A673 (cell line): Measurements from ENCODE around the gene TRPV4. TPM values are rescaled to one million over a fixed set of nuclear protein-coding genes. Genes with fewer than 3 reads are reported as not detected.

ENCODE experiments used
- BruUV-seq: library from RNA; stranded (reverse); fragments of 400-500 nt; replicated peaks from 2 replicates; lab custom pipeline; 2021; lab: Mats Ljungman, UMichigan
- CTCF ChIA-PET: fragments of 300-600 bp; sonication (Branson Sonifier 250); formaldehyde crosslinking; loops from one replicate; lab custom pipeline; 2022; ENCODE audit warnings: antibody characterized with exemption; lab: Charles Lee
- POLR2A ChIA-PET: fragments of 300-600 bp; sonication (Branson Sonifier 250); formaldehyde crosslinking; loops from one replicate; lab custom pipeline; 2022; ENCODE audit warnings: antibody characterized with exemption; ENCODE audit not compliant: low non-redundant PET; lab: Charles Lee
- DNase-seq: peaks from one replicate; pipeline ENCODE4 v3.0.0-alpha.2; 2015; ENCODE audit warnings: low spot score
- H3K27ac ChIP-seq: fragments of 200-600 bp; sonication (generic); 2 replicates; pipeline ENCODE4 v1.5.1; 2016; ENCODE audit warnings: mixed run types, low read depth, mild to moderate bottlenecking, mixed read lengths, antibody characterized with exemption, low read length; ENCODE audit not compliant: poor library complexity, severe bottlenecking
- H3K27me3 ChIP-seq: fragments of 200-600 bp; sonication (generic); replicated peaks from 2 replicates; pipeline ENCODE4 v1.6.1; 2017; ENCODE audit warnings: mixed run types, low read depth, mild to moderate bottlenecking, mixed read lengths, antibody characterized with exemption, low read length; ENCODE audit not compliant: insufficient read depth, poor library complexity
- H3K36me3 ChIP-seq: fragments of 200-600 bp; sonication (generic); 2 replicates; pipeline ENCODE4 v1.6.1; 2016; ENCODE audit warnings: mixed run types, mild to moderate bottlenecking, mixed read lengths, antibody characterized with exemption, low read length; ENCODE audit not compliant: insufficient read depth, poor library complexity, severe bottlenecking
- H3K4me1 ChIP-seq: fragments of 200-600 bp; sonication (generic); 2 replicates; pipeline ENCODE4 v1.6.1; 2017; ENCODE audit warnings: mixed run types, mild to moderate bottlenecking, mixed read lengths, antibody characterized with exemption, low read length; ENCODE audit not compliant: insufficient read depth, poor library complexity, severe bottlenecking
- H3K4me3 ChIP-seq: fragments of 200-600 bp; sonication (generic); 2 replicates; pipeline ENCODE4 v1.5.1; 2016; ENCODE audit warnings: low read depth, mixed run types, mild to moderate bottlenecking, mixed read lengths, low read length; ENCODE audit not compliant: poor library complexity, severe bottlenecking
- H3K9me3 ChIP-seq: fragments of 200-600 bp; sonication (generic); 2 replicates; pipeline ENCODE4 v1.6.1; 2016; ENCODE audit warnings: mixed run types, low read depth, mild to moderate bottlenecking, mixed read lengths, antibody characterized with exemption, low read length; ENCODE audit not compliant: poor library complexity, severe bottlenecking
- CTCF ChIP-seq: fragments of 300-800, 200-600 bp; sonication (generic); conservative IDR thresholded peaks from 2 replicates; pipeline ENCODE4 v1.5.1; 2017; ENCODE audit warnings: low read depth, mild to moderate bottlenecking, antibody characterized with exemption, low read length, moderate library complexity, mixed read lengths
- EZH2 ChIP-seq: fragments of 200-600 bp; sonication (generic); IDR thresholded peaks from 2 replicates; pipeline ENCODE4 v1.6.1; 2017; ENCODE audit warnings: borderline replicate concordance, low read depth, mild to moderate bottlenecking, mixed read lengths, antibody characterized with exemption, low read length; ENCODE audit not compliant: poor library complexity, severe bottlenecking
- intact Hi-C: fragments of 100-400 bp; cut with micrococcal nuclease; formaldehyde crosslinking; loops from one replicate; pipeline ENCODE4 v1.10.0; 2022; ENCODE audit not compliant: unreplicated experiment
- total RNA-seq: library from RNA; stranded (reverse); gene quantifications from 2 replicates; pipeline ENCODE4 v1.2.3, GENCODE V29; 2021

Gene TRPV4
- total RNA-seq, 1 experiment from 2014 or later = 0.11 TPM

GRCh38 chr12:109815225-109815624 lies 18.0 kb downstream of the TRPV4 start:
- CTCF ChIA-PET = no interaction called here
- BruUV-seq = no TSS peak
- POLR2A ChIA-PET = no interaction called here
- H3K36me3 ChIP-seq = no peaks in the 10 kb centered on the region
- DNase-seq = no peak
- no peak overlapping the region for H3K27ac ChIP-seq
- H3K9me3 ChIP-seq = no peaks in the 10 kb centered on the region
- no peaks in the 10 kb centered on the region for H3K27me3 ChIP-seq
- intact Hi-C loops = no loop called here
- no peak overlapping the region for H3K4me3 ChIP-seq
- TF ChIP-seq CTCF (no peak), EZH2 (no peak)
- H3K4me1 ChIP-seq = no peaks in the 10 kb centered on the region

GRCh38 chr12:109814600-109815150 lies 18.5 kb downstream of the TRPV4 start:
- ChIA-PET POLR2A (no interaction called here), CTCF (no interaction called here)
- Histone ChIP-seq H3K4me3 (no peak overlapping the region), H3K27ac (no peak overlapping the region), H3K9me3 (no peaks in the 10 kb centered on the region), H3K4me1 (no peaks in the 10 kb centered on the region), H3K27me3 (no peaks in the 10 kb centered on the region), H3K36me3 (no peaks in the 10 kb centered on the region)
- TF ChIP-seq CTCF = no peak
- no TSS peak for BruUV-seq
- no peak for DNase-seq
- intact Hi-C loops = no loop called here

GRCh38 chr12:109813810-109814416 lies 19.3 kb downstream of the TRPV4 start:
- CTCF ChIA-PET = no interaction called here
- BruUV-seq = no TSS peak
- intact Hi-C loops = no loop called here

More at GRCh38 chr12:109813810-109814416, 19.3 kb downstream of the TRPV4 start:
- no peaks in the 10 kb centered on the region for H3K27me3 ChIP-seq
- H3K27ac ChIP-seq = no peak overlapping the region
- POLR2A ChIA-PET = no interaction called here
- no peak for DNase-seq
- no peaks in the 10 kb centered on the region for H3K36me3 ChIP-seq
- H3K4me1 ChIP-seq = no peaks in the 10 kb centered on the region
- no peak overlapping the region for H3K4me3 ChIP-seq
- no peaks in the 10 kb centered on the region for H3K9me3 ChIP-seq
- TF ChIP-seq CTCF = no peak
- no peak for TF ChIP-seq EZH2
